AG08395 (cell line): ENCODE measurements around the gene AGAP1.

Source experiments
- DNase-seq: peaks from one replicate; pipeline ENCODE4 v3.0.0; 2012; ENCODE audit warnings: mixed read lengths, low spot score

Gene AGAP1

DNA sequence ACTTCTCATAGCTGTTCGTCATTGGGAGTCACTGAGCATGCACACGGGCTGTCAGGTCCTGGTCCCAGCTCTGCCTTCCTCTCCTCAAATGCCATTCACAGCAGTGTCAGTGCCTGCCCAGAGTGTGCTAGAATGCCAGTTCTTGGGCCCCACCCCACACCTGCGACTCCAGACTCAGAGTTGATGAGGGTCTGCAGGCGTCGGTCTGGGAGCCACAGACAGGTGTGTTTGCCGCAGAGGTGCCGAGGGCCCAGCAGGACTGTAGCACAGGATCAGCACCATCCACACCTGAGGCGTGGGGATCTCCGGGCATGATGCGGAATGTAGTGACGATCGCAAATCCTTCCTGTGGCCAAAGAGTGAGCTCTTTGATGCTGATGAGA, 56.5 kb downstream of the AGAP1 start:
- DNase-seq, result no peak

DNA sequence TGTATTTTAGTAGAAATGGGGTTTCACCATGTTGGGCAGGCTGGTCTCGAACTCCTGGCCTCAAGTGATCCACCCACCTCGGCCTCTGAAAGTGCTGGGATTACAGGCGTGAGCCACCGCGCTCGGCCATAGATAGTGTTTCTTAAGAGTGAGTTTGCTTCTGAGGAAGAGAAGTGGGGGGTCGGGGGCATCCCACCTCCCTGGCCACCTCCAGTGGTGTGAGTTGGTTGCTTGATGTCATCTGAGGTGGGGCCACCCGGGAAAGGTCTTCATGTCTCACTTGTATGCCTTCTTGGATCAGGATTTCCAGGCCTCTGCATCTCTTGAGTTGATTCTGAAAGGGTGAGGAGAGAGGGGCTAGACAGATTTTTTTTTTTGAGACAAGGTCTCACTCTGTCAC, 57.1 kb downstream of the AGAP1 start:
- DNase-seq, result no peak

- peak; percentile 41 for DNase-seq
Measured at GRCh38 chr2:235551965-235552364, 58.1 kb downstream of the AGAP1 start.

DNA sequence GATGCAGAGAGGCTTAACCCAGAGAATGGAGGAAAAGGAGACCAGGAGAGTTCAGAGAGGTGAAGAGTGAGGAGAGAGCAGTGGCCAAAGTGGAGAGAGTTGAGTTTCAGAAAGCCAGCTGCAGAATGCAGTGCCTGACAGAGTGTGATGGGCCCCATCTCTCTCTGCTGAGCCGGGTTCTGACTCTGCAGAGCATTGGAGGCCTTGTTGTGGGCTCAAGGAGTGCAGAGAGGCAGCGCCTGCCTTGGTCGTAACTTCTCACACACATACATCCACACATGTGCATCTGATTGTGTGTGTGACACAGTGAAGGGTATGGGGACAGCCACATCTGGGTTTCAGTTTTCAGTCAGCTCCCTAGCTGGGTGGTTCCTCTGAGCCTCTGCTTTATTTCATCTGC, 58.8 kb downstream of the AGAP1 start:
- DNase-seq, result no peak

GRCh38 chr2:235553291-235553690, 59.4 kb downstream of the AGAP1 start:
- no peak for DNase-seq

DNA sequence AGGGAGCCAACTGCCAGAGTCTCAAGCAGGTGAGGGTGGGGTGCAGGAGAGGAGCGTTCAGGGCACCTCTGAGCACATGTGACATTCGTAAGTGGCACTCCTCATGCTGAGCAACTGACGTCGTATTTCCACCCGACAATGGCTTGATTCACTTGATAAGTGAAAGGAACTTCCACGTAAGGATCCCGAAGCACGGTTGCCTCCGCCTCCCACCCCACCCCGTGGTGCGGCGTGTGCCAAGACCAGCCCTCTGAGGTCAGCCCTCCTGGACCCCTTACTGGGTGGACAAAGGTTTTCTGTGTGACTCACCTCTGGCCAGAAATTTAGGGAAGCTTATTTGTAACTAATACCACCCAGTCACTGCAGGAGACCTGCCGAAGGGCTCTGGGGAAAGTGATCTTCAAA, 59.9 kb downstream of the AGAP1 start:
- no peak for DNase-seq

- DNase-seq, result no peak
Measured at GRCh38 chr2:235554385-235554784, 60.5 kb downstream of the AGAP1 start.

DNA sequence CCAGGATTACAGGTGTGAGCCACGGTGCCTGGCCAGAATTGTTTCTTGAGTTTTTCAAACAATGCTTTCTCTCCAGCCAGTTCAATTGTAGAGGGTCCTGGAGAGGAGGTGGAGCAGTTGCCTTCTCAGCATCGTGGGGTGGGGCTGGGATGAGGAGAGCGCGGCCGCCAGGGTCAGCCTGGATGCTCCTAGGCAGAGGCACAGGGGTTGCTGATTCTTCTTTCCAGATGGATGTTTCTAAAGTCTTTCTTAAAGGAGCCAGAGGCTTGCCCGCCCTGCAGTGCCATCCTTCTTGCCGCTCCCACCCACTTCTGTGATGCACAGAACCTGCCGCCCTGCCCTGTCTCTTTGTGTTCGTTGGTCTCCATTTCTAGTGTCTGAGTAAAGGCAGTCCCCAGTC, 61.1 kb downstream of the AGAP1 start:
- no peak for DNase-seq

DNA sequence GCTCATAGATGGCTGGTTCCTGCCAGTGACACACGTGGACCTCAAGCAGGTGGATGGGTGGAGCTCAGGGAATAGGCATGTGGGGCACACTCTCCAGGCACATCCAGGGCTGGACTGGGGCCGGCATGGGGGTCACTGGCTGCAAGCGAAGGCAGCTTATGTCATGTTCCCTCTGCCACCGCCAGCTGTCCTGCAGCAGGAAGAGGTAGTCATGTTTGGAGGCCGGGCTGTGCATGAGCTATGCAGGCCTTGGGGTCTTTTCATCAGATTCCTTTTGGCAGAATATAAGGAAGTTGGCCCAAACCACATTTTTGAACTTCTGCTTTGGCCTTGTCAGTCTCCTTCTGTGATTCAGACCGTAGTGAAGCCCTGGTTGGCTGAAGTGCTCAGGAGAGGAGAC, 61.5 kb downstream of the AGAP1 start:
- no peak for DNase-seq

DNA sequence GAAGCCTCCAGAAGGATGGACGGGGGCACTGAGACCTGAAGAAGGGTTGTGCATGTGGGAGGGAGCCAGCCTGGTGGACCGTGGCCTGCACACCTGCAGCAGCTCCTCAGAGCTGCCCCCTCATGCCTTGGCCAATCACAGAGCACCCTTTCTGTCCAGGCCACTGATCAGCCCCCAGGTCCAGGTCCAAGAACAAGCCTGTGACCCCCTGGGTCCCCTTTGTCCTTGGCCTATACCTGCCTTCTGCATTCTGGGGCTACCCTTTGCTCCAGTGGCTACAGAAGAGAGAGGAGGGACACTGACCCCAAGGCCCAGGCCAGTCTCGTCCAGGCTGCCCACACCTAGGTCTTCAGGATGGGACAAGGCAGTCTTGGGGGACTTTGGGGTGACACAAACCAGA, 62.2 kb downstream of the AGAP1 start:
- no peak for DNase-seq

- no peak for DNase-seq
Measured at GRCh38 chr2:235556901-235557300, 63.1 kb downstream of the AGAP1 start.

DNA sequence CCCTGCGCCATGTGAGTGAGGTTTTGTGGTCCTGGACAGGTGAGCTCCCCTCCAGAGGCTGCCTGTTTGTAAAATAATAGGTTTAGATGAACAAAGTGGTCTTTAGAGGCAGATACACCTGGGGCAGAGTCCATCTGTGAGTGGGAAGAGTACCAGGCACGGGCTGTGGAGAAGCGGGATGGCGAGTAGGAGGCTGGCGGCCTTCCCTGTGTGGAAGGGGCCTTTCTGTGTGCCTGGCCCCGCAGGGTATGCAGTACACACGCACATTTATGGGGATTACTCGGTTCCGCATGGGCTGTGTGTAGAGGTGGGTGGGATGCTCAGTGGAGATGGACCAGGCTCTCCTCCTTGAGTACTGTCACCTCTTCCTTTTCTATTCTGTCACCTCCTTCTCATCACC, 64.1 kb downstream of the AGAP1 start:
- DNase-seq, result no peak

GRCh38 chr2:235558572-235558971, 64.7 kb downstream of the AGAP1 start:
- DNase-seq, result no peak

DNA sequence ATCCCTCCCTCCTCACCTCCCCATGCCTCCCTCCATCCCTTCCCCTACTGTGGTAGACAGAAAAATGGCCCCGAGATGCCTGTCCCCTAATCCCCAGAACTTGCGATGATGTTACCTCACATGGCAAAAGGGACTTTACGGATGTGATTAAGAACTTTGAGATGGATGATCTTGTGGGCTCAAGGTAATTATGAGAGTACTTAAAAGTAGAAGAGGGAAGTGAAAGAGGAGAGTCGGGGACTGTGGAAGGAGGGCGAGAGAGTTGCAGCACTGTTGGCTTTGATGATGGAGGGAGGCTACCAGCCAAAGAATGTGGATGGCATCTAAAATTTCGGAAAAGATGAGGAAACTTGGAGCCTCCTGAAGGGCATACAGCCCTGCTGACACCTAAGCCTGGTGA, 66.5 kb downstream of the AGAP1 start:
- no peak for DNase-seq

GRCh38 chr2:235561450-235561849, 67.6 kb downstream of the AGAP1 start:
- DNase-seq, result no peak

- DNase-seq, result no peak
Measured at GRCh38 chr2:235562065-235562747, 68.4 kb downstream of the AGAP1 start.

- no peak for DNase-seq
Measured at GRCh38 chr2:235563056-235563910, 69.4 kb downstream of the AGAP1 start.

DNA sequence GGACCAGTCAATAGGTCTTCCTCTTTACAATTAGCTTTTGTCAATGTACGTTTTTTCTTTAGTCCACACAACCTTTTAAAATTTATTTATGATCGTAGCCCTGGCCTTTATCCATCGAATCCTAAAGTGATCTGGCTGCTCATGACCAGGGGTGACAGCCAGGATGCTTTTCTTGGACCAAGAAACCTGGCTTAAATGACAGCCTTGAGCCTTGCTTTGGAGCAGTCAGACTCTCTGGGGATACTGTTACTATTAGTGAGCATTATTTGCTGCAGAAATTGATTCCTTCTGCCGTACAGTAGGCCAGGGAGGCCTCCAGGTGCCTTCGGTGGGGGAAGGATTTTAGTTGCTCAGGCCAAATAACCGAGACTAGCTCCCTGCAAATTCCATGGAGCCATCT, 70.2 kb downstream of the AGAP1 start:
- DNase-seq, result no peak

DNA sequence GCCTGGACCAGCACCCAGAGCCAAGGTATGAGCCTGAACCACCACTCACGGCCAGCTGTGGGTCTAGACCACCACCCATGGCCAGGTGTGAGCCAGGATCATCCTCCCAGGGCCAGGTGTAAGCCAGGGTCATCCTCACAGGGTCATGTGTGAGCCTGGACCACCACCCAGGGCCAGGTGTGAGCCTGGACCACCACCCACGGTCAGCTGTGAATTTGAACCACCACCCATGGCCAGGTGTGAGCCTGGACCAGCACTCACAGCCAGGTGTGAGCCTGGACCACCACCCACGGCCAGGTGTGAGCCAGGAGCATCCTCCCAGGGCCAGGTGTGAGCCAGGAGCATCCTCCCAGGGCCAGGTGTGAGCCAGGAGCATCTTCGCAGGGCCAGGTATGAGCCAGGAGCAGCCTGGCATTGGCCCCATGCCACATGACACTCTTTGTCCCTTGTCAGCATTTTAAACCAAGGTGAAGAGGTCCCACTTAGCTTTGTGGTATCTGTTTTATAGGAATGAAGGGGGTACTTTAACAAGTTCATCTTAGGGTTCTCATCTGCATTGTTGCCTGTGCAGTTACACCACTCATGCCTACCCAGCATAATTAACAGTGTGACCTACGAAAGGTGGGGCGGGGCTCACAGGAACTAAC, 71.2 kb downstream of the AGAP1 start:
- DNase-seq, result no peak

DNA sequence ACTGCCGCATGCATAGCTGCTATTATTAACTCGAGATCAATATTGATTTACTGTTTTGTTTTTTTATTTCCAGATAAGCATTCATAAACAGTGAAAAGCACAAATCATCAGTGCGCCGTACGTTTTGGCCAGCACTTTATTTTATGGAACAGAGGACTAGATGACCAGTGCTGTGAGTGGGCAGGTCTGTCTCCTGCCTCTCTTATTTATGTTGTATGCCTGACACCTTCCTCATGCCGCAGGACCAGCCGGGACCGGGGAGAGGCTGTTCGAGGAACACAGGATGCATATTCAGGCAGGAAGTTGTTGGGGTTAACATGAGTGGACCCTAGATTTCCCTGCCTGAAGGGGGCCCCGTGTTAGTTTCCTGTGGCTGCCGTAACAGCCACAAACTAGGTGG, 72.6 kb downstream of the AGAP1 start:
- no peak for DNase-seq

DNA sequence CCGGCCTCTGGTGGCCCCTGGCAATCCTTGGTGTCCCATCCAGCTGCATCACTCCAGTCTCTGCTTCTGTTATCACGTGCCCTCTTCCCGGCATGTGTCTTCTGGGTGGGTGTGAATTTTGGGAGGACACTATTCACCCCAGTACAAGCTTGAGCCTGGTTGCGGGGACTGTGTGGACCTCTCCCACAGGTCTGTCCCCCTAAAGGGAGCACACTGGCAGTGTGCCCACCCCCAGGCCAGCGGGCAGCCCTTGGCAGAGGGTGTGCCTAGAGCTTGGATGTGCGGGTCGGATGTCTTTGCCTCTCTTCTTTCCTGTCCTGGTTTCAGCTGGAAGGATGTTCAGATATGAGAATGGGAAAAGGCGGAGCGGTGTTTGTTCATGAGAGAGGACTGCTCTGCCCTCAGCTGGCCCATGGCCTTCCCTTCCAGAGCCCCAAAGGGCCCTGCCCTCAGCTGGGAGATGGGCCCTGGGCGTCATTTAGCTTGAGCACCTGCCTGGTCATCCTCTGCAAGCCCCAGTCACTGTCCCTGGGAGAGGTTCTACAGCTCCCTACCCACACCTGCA, 73.2 kb downstream of the AGAP1 start:
- DNase-seq, result no peak

- DNase-seq, result no peak
Measured at GRCh38 chr2:235567842-235568241, 74.0 kb downstream of the AGAP1 start.

- DNase-seq, result no peak
Measured at GRCh38 chr2:235568431-235568830, 74.6 kb downstream of the AGAP1 start.
